Measurements from ENCODE around the gene SMAD4.

SMAD4 gene

GRCh38 chr18:51029694-51030536 lies at the start of gene SMAD4:
Gene SMAD4 (plus strand): TSS chr18:51030213. CDS start chr18:51047047, 16,834 bp downstream.
- Histone ChIP-seq H3K4me3 (ENCODE audit: low read depth in 1 of 5, low read length in 5 of 5) (peak within 1 kb of the TSS; percentile 69 to 94 (median 86)), H3K36me3 (ENCODE audit: control insufficient read depth in 5 of 5, insufficient read depth in 5 of 5, low read length in 5 of 5) (peaks cover 0 to 11% (median 3%) of the 10 kb centered on the region in 5 donors), H3K9me3 (ENCODE audit: control insufficient read depth in 5 of 5, low read length in 5 of 5) (no peaks in the 10 kb centered on the region), H3K9ac (ENCODE audit: low read length in 5 of 5) (peak within 1 kb of the TSS; percentile 92 to 98 (median 97)), H3K27me3 (ENCODE audit: control insufficient read depth in 5 of 5, insufficient read depth in 4 of 5, low read length in 5 of 5) (no peaks in the 10 kb centered on the region), H3K4me1 (ENCODE audit: control insufficient read depth in 5 of 5, insufficient read depth in 5 of 5, low read length in 5 of 5) (peaks cover 7 to 50% (median 43%) of the 10 kb centered on the region in 5 donors), H3K27ac (ENCODE audit: low read depth, low read length) (peak within 1 kb of the TSS; percentile 89)

- no peak overlapping the region for H3K27ac ChIP-seq (ENCODE audit: low read depth, low read length)
- H3K9me3 ChIP-seq (ENCODE audit: control insufficient read depth in 5 of 5, low read length in 5 of 5) = no peaks in the 10 kb centered on the region
- H3K4me1 ChIP-seq (ENCODE audit: control insufficient read depth in 5 of 5, insufficient read depth in 5 of 5, low read length in 5 of 5) = peaks cover 0 to 7% (median 0%) of the 10 kb centered on the region in 5 donors
- H3K4me3 ChIP-seq (ENCODE audit: low read depth in 1 of 5, low read length in 5 of 5) = no peak overlapping the region
- no peaks in the 10 kb centered on the region for H3K27me3 ChIP-seq (ENCODE audit: control insufficient read depth in 5 of 5, insufficient read depth in 4 of 5, low read length in 5 of 5)
- H3K36me3 ChIP-seq (ENCODE audit: control insufficient read depth in 5 of 5, insufficient read depth in 5 of 5, low read length in 5 of 5) = peaks cover 14 to 47% (median 27%) of the 10 kb centered on the region in 5 donors
- no peak overlapping the region for H3K9ac ChIP-seq (ENCODE audit: low read length in 5 of 5)
Observed at GRCh38 chr18:50981381-50981780, 48.6 kb upstream of the SMAD4 start.

- H3K9me3 ChIP-seq (ENCODE audit: control insufficient read depth in 5 of 5, low read length in 5 of 5) = no peaks in the 10 kb centered on the region
- H3K27me3 ChIP-seq (ENCODE audit: control insufficient read depth in 5 of 5, insufficient read depth in 4 of 5, low read length in 5 of 5) = no peaks in the 10 kb centered on the region
- H3K9ac ChIP-seq (ENCODE audit: low read length in 5 of 5) = no peak overlapping the region
- peaks cover 14 to 46% (median 23%) of the 10 kb centered on the region in 5 donors for H3K36me3 ChIP-seq (ENCODE audit: control insufficient read depth in 5 of 5, insufficient read depth in 5 of 5, low read length in 5 of 5)
- no peak overlapping the region for H3K4me3 ChIP-seq (ENCODE audit: low read depth in 1 of 5, low read length in 5 of 5)
- H3K4me1 ChIP-seq (ENCODE audit: control insufficient read depth in 5 of 5, insufficient read depth in 5 of 5, low read length in 5 of 5) = peaks cover 0 to 10% (median under 1%) of the 10 kb centered on the region in 5 donors
- H3K27ac ChIP-seq (ENCODE audit: low read depth, low read length) = no peak overlapping the region
Observed at GRCh38 chr18:50982086-50982801, 47.8 kb upstream of the SMAD4 start.

GRCh38 chr18:50982802-50983179 lies 47.2 kb upstream of the SMAD4 start:
- Histone ChIP-seq H3K9me3 (ENCODE audit: control insufficient read depth in 5 of 5, low read length in 5 of 5) (no peaks in the 10 kb centered on the region), H3K4me3 (ENCODE audit: low read depth in 1 of 5, low read length in 5 of 5) (no peak overlapping the region), H3K27ac (ENCODE audit: low read depth, low read length) (no peak overlapping the region), H3K27me3 (ENCODE audit: control insufficient read depth in 5 of 5, insufficient read depth in 4 of 5, low read length in 5 of 5) (no peaks in the 10 kb centered on the region), H3K36me3 (ENCODE audit: control insufficient read depth in 5 of 5, insufficient read depth in 5 of 5, low read length in 5 of 5) (peaks cover 14 to 44% (median 20%) of the 10 kb centered on the region in 5 donors), H3K4me1 (ENCODE audit: control insufficient read depth in 5 of 5, insufficient read depth in 5 of 5, low read length in 5 of 5) (peaks cover 0 to 14% (median 3%) of the 10 kb centered on the region in 5 donors), H3K9ac (ENCODE audit: low read length in 5 of 5) (no peak overlapping the region)

- no peak overlapping the region for H3K27ac ChIP-seq (ENCODE audit: low read depth, low read length)
- no peak overlapping the region for H3K4me3 ChIP-seq (ENCODE audit: low read depth in 1 of 5, low read length in 5 of 5)
- H3K9me3 ChIP-seq (ENCODE audit: control insufficient read depth in 5 of 5, low read length in 5 of 5) = no peaks in the 10 kb centered on the region
- peaks cover 0 to 14% (median 3%) of the 10 kb centered on the region in 5 donors for H3K4me1 ChIP-seq (ENCODE audit: control insufficient read depth in 5 of 5, insufficient read depth in 5 of 5, low read length in 5 of 5)
- H3K27me3 ChIP-seq (ENCODE audit: control insufficient read depth in 5 of 5, insufficient read depth in 4 of 5, low read length in 5 of 5) = no peaks in the 10 kb centered on the region
- no peak overlapping the region for H3K9ac ChIP-seq (ENCODE audit: low read length in 5 of 5)
- H3K36me3 ChIP-seq (ENCODE audit: control insufficient read depth in 5 of 5, insufficient read depth in 5 of 5, low read length in 5 of 5) = peaks cover 2 to 27% (median 17%) of the 10 kb centered on the region in 5 donors
Observed at GRCh38 chr18:50986360-50987087, 43.5 kb upstream of the SMAD4 start.

GRCh38 chr18:50987261-50987660 lies 42.8 kb upstream of the SMAD4 start:
- H3K36me3 ChIP-seq (ENCODE audit: control insufficient read depth in 5 of 5, insufficient read depth in 5 of 5, low read length in 5 of 5) = peaks cover 2 to 27% (median 17%) of the 10 kb centered on the region in 5 donors
- no peak overlapping the region for H3K27ac ChIP-seq (ENCODE audit: low read depth, low read length)
- H3K9ac ChIP-seq (ENCODE audit: low read length in 5 of 5) = no peak overlapping the region
- no peaks in the 10 kb centered on the region for H3K9me3 ChIP-seq (ENCODE audit: control insufficient read depth in 5 of 5, low read length in 5 of 5)
- peaks cover 0 to 10% (median 3%) of the 10 kb centered on the region in 5 donors for H3K4me1 ChIP-seq (ENCODE audit: control insufficient read depth in 5 of 5, insufficient read depth in 5 of 5, low read length in 5 of 5)
- no peaks in the 10 kb centered on the region for H3K27me3 ChIP-seq (ENCODE audit: control insufficient read depth in 5 of 5, insufficient read depth in 4 of 5, low read length in 5 of 5)
- H3K4me3 ChIP-seq (ENCODE audit: low read depth in 1 of 5, low read length in 5 of 5) = no peak overlapping the region

- Histone ChIP-seq H3K9ac (ENCODE audit: low read length in 5 of 5) (no peak overlapping the region), H3K4me3 (ENCODE audit: low read depth in 1 of 5, low read length in 5 of 5) (no peak overlapping the region), H3K27me3 (ENCODE audit: control insufficient read depth in 5 of 5, insufficient read depth in 4 of 5, low read length in 5 of 5) (no peaks in the 10 kb centered on the region), H3K9me3 (ENCODE audit: control insufficient read depth in 5 of 5, low read length in 5 of 5) (no peaks in the 10 kb centered on the region), H3K27ac (ENCODE audit: low read depth, low read length) (no peak overlapping the region), H3K36me3 (ENCODE audit: control insufficient read depth in 5 of 5, insufficient read depth in 5 of 5, low read length in 5 of 5) (peaks cover 0 to 24% (median 10%) of the 10 kb centered on the region in 5 donors), H3K4me1 (ENCODE audit: control insufficient read depth in 5 of 5, insufficient read depth in 5 of 5, low read length in 5 of 5) (peaks cover 0 to 7% (median 0%) of the 10 kb centered on the region in 5 donors)
Observed at GRCh38 chr18:50989711-50990110, 40.3 kb upstream of the SMAD4 start.

GRCh38 chr18:50992351-50992762 lies 37.7 kb upstream of the SMAD4 start:
- Histone ChIP-seq H3K27ac (ENCODE audit: low read depth, low read length) (no peak overlapping the region), H3K9me3 (ENCODE audit: control insufficient read depth in 5 of 5, low read length in 5 of 5) (no peaks in the 10 kb centered on the region), H3K4me3 (ENCODE audit: low read depth in 1 of 5, low read length in 5 of 5) (no peak overlapping the region), H3K9ac (ENCODE audit: low read length in 5 of 5) (no peak overlapping the region), H3K4me1 (ENCODE audit: control insufficient read depth in 5 of 5, insufficient read depth in 5 of 5, low read length in 5 of 5) (peaks cover 0 to 3% (median 0%) of the 10 kb centered on the region in 5 donors), H3K27me3 (ENCODE audit: control insufficient read depth in 5 of 5, insufficient read depth in 4 of 5, low read length in 5 of 5) (no peaks in the 10 kb centered on the region), H3K36me3 (ENCODE audit: control insufficient read depth in 5 of 5, insufficient read depth in 5 of 5, low read length in 5 of 5) (peaks cover 0 to 9% (median 0%) of the 10 kb centered on the region in 5 donors)

- Histone ChIP-seq H3K9me3 (ENCODE audit: control insufficient read depth in 5 of 5, low read length in 5 of 5) (peaks cover 0 to 5% (median 0%) of the 10 kb centered on the region in 5 donors), H3K27ac (ENCODE audit: low read depth, low read length) (no peak overlapping the region), H3K9ac (ENCODE audit: low read length in 5 of 5) (no peak overlapping the region), H3K4me1 (ENCODE audit: control insufficient read depth in 5 of 5, insufficient read depth in 5 of 5, low read length in 5 of 5) (no peaks in the 10 kb centered on the region), H3K36me3 (ENCODE audit: control insufficient read depth in 5 of 5, insufficient read depth in 5 of 5, low read length in 5 of 5) (no peaks in the 10 kb centered on the region), H3K4me3 (ENCODE audit: low read depth in 1 of 5, low read length in 5 of 5) (no peak overlapping the region), H3K27me3 (ENCODE audit: control insufficient read depth in 5 of 5, insufficient read depth in 4 of 5, low read length in 5 of 5) (no peaks in the 10 kb centered on the region)
Observed at GRCh38 chr18:50994031-50994430, 36.0 kb upstream of the SMAD4 start.
